ES-I3 (cell line): ENCODE measurements around the gene MYCBP2.

ENCODE experiments used
- H3K36me3 ChIP-seq: 2 replicates; pipeline ENCODE4 v1.6.1; 2013; ENCODE audit warnings: mild to moderate bottlenecking, low read length, control low read depth, moderate library complexity; ENCODE audit not compliant: insufficient read depth
- H3K4me1 ChIP-seq: 2 replicates; pipeline ENCODE4 v1.6.1; 2013; ENCODE audit warnings: mild to moderate bottlenecking, control low read depth, low read length; ENCODE audit not compliant: insufficient read depth
- H3K9ac ChIP-seq: 2 replicates; pipeline ENCODE4 v1.6.1; 2013; ENCODE audit warnings: low read depth, mild to moderate bottlenecking, low read length, moderate library complexity
- H3K9me3 ChIP-seq: 2 replicates; pipeline ENCODE4 v1.6.1; 2013; ENCODE audit warnings: mild to moderate bottlenecking, low read length, moderate library complexity; ENCODE audit not compliant: control insufficient read depth, insufficient read depth

Gene MYCBP2

DNA sequence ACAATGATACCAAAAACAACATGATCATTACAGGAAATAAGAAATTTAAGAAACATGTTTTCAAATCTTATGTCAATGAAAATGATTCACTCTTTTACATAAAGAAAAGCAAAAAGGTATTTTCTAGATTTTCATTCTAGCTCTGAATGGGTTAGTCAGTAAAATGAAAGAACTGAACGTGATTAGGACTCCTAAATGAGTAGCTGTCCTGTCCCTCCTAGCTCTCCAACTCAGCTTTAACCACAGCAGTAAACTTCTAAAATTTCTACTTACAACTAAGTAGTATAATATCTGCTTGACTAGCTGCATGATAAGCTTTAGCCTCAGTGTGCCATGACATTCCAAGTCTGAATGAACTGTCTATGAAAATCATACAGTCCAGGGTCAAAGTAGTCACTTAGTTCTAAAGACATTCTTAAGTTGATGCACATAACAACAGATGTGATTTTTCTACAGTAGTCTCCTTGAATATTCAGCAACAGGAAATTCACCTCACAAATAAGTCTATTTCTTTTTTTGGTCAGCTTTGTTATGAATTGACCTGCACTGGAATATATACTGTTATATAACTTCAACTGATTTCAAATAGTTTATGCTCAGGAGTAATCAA lies 136.4 kb downstream of the MYCBP2 start:
- H3K36me3 ChIP-seq = no peaks in the 10 kb centered on the region
- no peaks in the 10 kb centered on the region for H3K4me1 ChIP-seq
- no peaks in the 10 kb centered on the region for H3K9me3 ChIP-seq
- H3K9ac ChIP-seq = no peak overlapping the region

DNA sequence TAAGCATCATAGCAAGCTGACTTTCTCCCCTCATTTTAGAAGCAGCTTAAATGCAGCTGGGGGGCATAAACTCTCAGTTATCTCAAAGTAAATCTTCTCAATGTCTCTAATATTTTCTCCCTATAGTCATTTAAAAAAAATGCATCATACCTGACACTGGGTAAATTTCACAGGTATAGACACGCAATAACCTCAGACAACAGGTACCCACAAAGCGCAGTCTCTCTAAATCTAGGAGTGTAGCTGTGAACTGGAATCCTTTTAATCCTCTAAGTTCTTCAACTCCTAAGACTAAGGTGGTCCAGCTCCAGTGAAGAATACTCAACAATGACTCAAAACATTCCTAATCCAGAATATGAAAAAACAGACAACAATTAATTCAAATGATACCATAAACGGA lies 141.2 kb downstream of the MYCBP2 start:
- H3K4me1 ChIP-seq = no peaks in the 10 kb centered on the region
- no peaks in the 10 kb centered on the region for H3K9me3 ChIP-seq
- H3K9ac ChIP-seq = no peak overlapping the region
- no peaks in the 10 kb centered on the region for H3K36me3 ChIP-seq

DNA sequence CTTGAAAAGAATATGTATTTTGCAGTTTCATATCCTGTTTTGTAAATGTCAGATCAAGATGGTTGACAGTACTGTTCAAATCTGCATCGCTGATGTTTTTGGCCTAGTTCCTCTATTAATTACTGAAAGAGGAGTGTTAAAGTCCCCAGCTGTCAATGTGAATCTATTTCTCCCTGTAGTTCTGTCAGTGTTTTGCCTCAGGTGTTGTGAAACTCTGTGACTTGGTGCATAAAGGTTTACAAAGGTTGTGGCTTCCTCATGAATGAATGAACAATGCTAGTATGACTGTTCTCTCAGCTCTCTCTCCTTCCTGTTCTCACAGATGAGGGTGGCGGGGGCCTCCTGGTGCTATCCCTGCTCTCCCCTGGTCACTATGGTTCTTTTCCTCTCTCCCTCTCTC lies 142.4 kb downstream of the MYCBP2 start:
- Histone ChIP-seq H3K4me1 (no peaks in the 10 kb centered on the region), H3K36me3 (no peaks in the 10 kb centered on the region), H3K9me3 (no peaks in the 10 kb centered on the region), H3K9ac (no peak overlapping the region)

DNA sequence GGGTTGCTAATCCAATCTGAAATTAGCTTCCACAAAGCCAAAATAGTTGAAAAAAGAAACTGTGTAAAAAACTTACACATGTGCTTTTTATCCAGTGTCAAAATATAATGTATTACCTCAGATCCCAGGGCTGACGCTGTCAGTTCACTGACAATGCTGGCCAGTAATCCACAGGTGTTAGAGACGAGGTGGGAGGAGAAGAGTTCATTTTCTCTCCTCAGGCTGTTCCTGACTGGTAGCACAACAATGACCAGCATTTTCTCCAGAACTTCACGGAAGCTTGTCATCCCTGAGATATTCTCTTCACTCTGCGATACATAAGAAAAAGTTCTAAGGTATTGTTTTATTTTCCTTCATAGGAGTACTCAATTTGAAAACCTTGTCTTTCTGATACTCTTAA lies 146.9 kb downstream of the MYCBP2 start:
- Histone ChIP-seq H3K9ac (no peak overlapping the region), H3K9me3 (no peaks in the 10 kb centered on the region), H3K4me1 (no peaks in the 10 kb centered on the region), H3K36me3 (no peaks in the 10 kb centered on the region)

DNA sequence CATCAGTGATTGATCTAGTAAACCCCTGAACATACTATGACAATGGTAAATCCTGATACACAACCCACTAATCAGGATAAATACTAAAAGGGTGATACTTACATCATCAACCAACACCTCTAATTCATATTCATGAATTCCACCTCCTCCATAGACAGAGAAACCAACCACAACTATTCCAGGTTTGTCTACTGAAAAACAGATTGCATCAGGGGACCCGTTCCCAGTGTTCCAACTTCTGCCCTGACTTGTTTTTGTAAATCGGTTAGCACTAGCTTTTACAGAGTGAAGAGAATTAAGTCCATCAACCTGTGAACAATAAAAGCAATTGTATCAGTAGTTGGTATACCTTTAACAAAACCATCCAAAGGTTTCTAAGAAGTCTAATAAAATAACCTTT lies 149.2 kb downstream of the MYCBP2 start:
- H3K36me3 ChIP-seq = no peaks in the 10 kb centered on the region
- no peaks in the 10 kb centered on the region for H3K4me1 ChIP-seq
- no peaks in the 10 kb centered on the region for H3K9me3 ChIP-seq
- no peak overlapping the region for H3K9ac ChIP-seq

DNA sequence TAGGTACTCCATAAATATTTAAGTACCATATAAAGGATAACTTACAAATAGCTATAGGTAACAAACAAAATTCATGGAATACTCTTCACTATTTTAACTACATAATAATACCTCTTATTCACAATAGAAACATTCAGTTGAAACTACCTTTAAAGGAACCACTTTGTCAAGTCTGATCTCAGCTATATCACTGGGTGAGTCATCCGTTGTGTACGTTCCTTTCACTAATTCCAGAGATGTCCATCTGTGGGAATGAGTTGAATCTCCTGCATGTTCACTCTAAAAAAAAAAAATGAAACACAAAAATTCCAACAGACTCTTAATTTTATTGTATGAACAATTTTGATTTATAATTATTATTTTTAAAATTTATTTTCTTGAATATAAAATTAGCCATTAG lies 150.5 kb downstream of the MYCBP2 start:
- H3K9me3 ChIP-seq = no peaks in the 10 kb centered on the region
- peaks cover 3% of the 10 kb centered on the region; the same call in 1 of the 2 replicates for H3K36me3 ChIP-seq
- H3K9ac ChIP-seq = no peak overlapping the region
- H3K4me1 ChIP-seq = no peaks in the 10 kb centered on the region

DNA sequence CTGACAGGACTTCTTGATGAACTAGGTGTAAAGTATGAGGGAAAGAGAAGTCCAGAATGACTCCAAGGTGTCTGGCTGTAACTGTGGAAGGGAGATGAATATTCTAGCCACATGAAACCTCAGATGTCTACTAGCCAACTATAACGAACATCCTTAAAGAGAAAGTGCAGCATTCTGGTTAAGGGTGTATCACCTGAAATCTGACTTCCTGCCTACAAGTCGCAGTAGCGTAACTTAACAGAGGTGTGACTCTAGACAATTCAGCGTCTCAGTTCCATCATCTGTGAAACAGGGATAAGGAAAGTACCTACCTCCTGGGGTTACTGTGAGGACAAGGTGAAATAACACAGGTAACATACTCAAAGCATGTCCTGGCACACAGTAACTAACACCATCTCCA lies 154.2 kb downstream of the MYCBP2 start:
- Histone ChIP-seq H3K4me1 (no peaks in the 10 kb centered on the region), H3K9me3 (no peaks in the 10 kb centered on the region), H3K36me3 (peaks cover 3% of the 10 kb centered on the region; the same call in 1 of the 2 replicates), H3K9ac (no peak overlapping the region)

DNA sequence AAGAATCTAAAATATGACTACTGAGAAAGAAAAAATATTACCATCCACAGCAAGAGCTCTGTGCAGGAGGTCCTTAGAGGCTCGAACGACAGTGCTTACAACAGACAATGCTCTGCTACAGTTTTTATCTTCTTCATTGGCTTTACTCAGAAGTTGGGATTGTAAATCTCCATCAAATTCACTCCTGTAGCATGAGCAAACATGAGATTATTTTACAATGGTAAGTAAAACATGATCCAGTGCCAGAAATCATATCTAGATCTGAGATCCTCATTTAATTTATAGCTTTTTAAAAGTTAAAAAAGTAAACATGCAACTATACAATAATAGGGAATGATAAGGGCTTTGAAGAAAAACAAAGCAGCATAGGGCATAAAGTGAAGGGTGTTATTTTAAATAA lies 155.4 kb downstream of the MYCBP2 start:
- no peaks in the 10 kb centered on the region for H3K9me3 ChIP-seq
- H3K36me3 ChIP-seq = peaks cover 3% of the 10 kb centered on the region; the same call in 1 of the 2 replicates
- H3K9ac ChIP-seq = no peak overlapping the region
- H3K4me1 ChIP-seq = no peaks in the 10 kb centered on the region

DNA sequence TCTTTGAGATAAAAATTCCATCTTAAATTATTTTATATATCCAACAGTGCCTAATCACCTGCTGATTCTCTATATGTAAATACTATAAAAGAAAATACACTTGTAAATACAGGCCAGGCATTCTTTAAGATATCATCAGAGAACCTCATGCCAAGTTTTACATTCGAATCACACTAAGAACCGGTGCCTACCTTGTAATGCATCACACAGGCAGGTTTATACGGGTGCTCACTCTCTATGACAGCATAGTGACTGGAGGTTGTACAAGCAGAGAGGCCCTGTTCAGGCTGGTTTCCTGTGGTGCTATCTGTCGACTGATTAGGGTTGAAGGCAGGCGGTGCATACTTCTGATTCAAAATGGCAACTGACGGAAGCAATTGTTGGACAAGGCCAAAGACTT lies 158.7 kb downstream of the MYCBP2 start:
- no peaks in the 10 kb centered on the region for H3K4me1 ChIP-seq
- H3K36me3 ChIP-seq = peaks cover 3% of the 10 kb centered on the region; the same call in 1 of the 2 replicates
- no peak overlapping the region for H3K9ac ChIP-seq
- H3K9me3 ChIP-seq = no peaks in the 10 kb centered on the region

DNA sequence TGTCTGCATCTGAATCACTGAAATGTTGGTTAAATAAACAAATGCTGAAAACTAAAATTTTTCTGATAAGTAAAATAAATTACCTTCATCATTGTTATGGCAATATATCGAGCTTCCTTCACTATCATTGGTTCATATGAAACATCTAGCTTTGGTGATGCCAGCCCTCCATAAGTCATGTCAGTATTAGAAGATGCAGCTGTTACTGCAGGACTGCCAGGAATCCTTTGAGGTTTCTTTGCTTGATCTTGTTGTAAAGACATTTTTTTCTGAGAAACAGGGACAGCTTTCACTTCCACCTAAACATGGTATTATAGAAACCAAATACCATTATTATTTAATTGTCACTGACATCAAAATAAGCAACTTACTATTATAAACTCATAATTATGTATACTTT lies 176.2 kb downstream of the MYCBP2 start:
- Histone ChIP-seq H3K36me3 (0 out of 2 replicates have a peak, but pooled peaks cover 4% of the 10 kb centered on the region), H3K9me3 (no peaks in the 10 kb centered on the region), H3K4me1 (no peaks in the 10 kb centered on the region), H3K9ac (no peak overlapping the region)

DNA sequence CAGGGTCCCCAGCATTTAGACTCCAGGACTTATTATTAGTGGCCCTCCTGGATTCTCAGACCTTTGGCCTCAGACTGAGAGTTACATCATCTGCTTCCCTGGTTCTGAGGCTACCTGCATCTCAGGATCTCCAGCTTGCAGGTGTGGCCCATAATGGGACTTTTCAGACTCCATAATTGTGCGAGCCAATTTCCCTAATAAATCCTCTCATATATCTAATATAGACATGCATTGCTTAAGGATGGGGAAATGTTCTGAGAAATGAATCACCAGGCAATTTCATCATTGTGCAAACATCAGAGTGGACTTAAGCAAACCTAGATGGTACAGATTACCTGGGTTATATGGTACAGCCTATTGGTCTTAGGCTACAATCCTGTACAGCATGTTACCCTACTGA lies 183.5 kb downstream of the MYCBP2 start:
- Histone ChIP-seq H3K36me3 (no peaks in the 10 kb centered on the region; the same call in 1 of the 2 replicates), H3K4me1 (no peaks in the 10 kb centered on the region), H3K9ac (no peak overlapping the region), H3K9me3 (no peaks in the 10 kb centered on the region)

DNA sequence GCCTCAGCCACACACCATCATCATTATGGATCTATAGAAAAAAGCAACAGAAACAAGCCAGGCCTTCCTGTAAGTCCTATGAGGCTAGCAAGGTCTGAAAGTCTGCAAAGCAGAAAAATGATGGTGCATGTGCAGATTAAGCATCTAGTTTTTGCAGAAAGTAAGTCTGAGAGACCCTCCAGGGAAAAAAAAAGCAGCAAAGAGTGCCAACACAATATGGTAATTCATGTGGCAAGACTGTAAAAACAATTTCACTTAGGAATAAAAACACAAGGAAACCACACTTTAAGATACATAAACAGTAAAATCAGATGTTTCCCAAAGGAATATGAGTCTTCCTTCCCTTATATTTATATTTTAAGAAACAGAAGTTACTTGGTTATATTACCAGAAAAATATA lies 187.6 kb downstream of the MYCBP2 start:
- Histone ChIP-seq H3K9me3 (no peaks in the 10 kb centered on the region), H3K36me3 (no peaks in the 10 kb centered on the region; the same call in 1 of the 2 replicates), H3K4me1 (no peaks in the 10 kb centered on the region), H3K9ac (no peak overlapping the region)

DNA sequence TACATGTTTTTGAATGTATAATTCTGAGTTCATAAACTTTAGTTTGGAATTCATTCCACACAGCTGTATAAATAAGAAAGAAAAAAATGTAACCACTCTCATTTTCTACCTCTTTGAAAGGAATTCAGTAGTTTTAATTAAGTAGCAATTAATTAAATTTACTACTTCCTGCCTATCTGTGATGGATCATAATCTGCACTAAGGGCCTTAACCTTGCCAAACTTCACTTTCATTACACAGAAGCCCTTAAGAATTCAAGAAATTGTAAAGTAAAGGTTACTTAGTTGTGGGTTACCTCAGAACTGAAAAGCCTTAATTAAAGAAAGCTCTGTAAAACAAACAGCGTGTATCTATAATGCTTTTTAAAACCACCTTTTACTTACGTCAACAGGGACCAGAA lies 188.1 kb downstream of the MYCBP2 start:
- H3K9ac ChIP-seq = no peak overlapping the region
- no peaks in the 10 kb centered on the region for H3K4me1 ChIP-seq
- H3K9me3 ChIP-seq = no peaks in the 10 kb centered on the region
- no peaks in the 10 kb centered on the region; the same call in 1 of the 2 replicates for H3K36me3 ChIP-seq

DNA sequence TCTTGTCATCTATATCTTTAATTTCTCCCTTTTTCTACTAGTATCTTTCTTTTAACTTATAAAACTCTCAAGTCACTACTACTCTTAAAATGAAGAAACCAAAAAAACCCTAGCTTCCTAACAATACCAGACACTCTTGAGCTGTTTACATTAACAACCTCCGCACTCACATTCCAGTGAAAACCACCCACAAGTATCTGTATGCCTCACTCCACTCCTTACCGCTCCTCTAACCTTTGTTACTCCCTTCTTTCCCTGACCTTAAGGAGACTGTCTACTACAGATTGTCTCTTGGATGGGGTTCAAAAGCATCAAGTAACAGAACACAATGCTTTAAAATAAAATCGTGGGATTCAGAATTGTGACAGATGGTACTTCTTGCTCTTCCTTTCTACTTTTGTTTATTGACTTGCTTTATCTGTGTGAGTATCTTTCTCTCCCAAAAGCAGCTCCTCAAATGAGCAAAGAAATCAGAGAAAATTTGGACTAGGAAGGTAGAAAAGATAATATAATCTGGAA lies 189.9 kb downstream of the MYCBP2 start:
- Histone ChIP-seq H3K36me3 (no peaks in the 10 kb centered on the region; the same call in 1 of the 2 replicates), H3K4me1 (no peaks in the 10 kb centered on the region), H3K9ac (no peak overlapping the region), H3K9me3 (no peaks in the 10 kb centered on the region)

DNA sequence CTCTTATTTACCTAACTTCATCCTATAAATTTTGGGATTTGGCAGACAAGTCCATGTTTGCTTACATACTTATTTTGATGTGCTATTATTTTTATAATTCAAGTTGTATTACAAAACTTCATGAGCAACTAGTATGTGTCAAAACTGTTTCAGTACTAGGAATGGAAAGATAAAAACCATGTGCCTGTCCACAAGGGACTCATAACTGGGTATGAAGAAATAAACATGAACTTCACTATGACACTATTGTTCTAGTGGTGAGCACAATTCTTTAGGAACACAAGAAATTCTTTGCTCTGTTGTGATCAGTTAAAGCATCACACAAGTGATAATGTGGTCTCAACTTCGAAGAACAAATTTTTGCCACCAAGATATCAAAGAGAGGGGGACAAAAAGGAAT lies 202.5 kb downstream of the MYCBP2 start:
- Histone ChIP-seq H3K9ac (no peak overlapping the region), H3K4me1 (peaks cover 4% of the 10 kb centered on the region; the same call in 1 of the 2 replicates), H3K9me3 (no peaks in the 10 kb centered on the region), H3K36me3 (no peaks in the 10 kb centered on the region)
